ENCODE data around the gene CPSF4.
A peak's percentile ranks its signal among the peaks of the same experiment; 100 is the strongest.

The CPSF4 gene

GRCh38 chr7:99457050-99457649, 18.4 kb downstream of the CPSF4 start:
- POLR2A ChIA-PET = interaction anchor here (1.0 kb wide), 1 partner anchor 11 kb away, joined by 3 read pairs; no protein-coding TSS in a partner anchor
- DNase-seq (ENCODE audit: low read depth, low spot score) = no peak
- no peak for TF ChIP-seq CTCF (IDR thresholded peaks at IDR 0.05; ENCODE audit: insufficient read depth, low read length, missing control alignments)
- no peak overlapping the region for H3K4me3 ChIP-seq (ENCODE audit: low read depth, low read length)
- CTCF ChIA-PET = interaction anchor here (0.8 kb wide), 1 partner anchor 9 kb away, joined by 3 read pairs; no protein-coding TSS in a partner anchor

GRCh38 chr7:99457650-99458493, 19.1 kb downstream of the CPSF4 start:
- ChIA-PET CTCF (no interaction called here), POLR2A (no interaction called here)
- no peak for DNase-seq (ENCODE audit: low read depth, low spot score)
- H3K4me3 ChIP-seq (ENCODE audit: low read depth, low read length) = no peak overlapping the region
- TF ChIP-seq CTCF (IDR thresholded peaks at IDR 0.05; ENCODE audit: insufficient read depth, low read length, missing control alignments) = no peak

GRCh38 chr7:99459087-99459486, 20.3 kb downstream of the CPSF4 start:
- ChIA-PET CTCF (interaction anchor here (2.3 kb wide), 1 partner anchor 15 kb away, joined by 9 read pairs; no protein-coding TSS in a partner anchor), POLR2A (interaction anchor here (1.0 kb wide), 1 partner anchor 44 kb away, joined by 3 read pairs; no protein-coding TSS in a partner anchor)
- TF ChIP-seq CTCF (IDR thresholded peaks at IDR 0.05; ENCODE audit: insufficient read depth, low read length, missing control alignments) = no peak
- no peak overlapping the region for H3K4me3 ChIP-seq (ENCODE audit: low read depth, low read length)
- no peak for DNase-seq (ENCODE audit: low read depth, low spot score)

- H3K4me3 ChIP-seq (ENCODE audit: low read depth, low read length) = no peak overlapping the region
- ChIA-PET POLR2A (interaction anchor here (1.0 kb wide), 1 partner anchor 11 kb away, joined by 4 read pairs; no protein-coding TSS in a partner anchor), CTCF (interaction anchor here (2.3 kb wide), 1 partner anchor 17 kb away, joined by 9 read pairs; no protein-coding TSS in a partner anchor)
- no peak for DNase-seq (ENCODE audit: low read depth, low spot score)
- no peak for TF ChIP-seq CTCF (IDR thresholded peaks at IDR 0.05; ENCODE audit: insufficient read depth, low read length, missing control alignments)
These were observed 21.9 kb downstream of the CPSF4 start for GRCh38 chr7:99460651-99461050.

- ChIA-PET POLR2A (no interaction called here), CTCF (no interaction called here)
- TF ChIP-seq CTCF (IDR thresholded peaks at IDR 0.05; ENCODE audit: insufficient read depth, low read length, missing control alignments) = no peak
- no peak for DNase-seq (ENCODE audit: low read depth, low spot score)
- H3K4me3 ChIP-seq (ENCODE audit: low read depth, low read length) = no peak overlapping the region
These were observed 22.5 kb downstream of the CPSF4 start for GRCh38 chr7:99461221-99461620.

GRCh38 chr7:99465421-99465768, 26.7 kb downstream of the CPSF4 start:
- DNase-seq (ENCODE audit: low read depth, low spot score) = no peak
- no peak for TF ChIP-seq CTCF (IDR thresholded peaks at IDR 0.05; ENCODE audit: insufficient read depth, low read length, missing control alignments)
- CTCF ChIA-PET = interaction anchor here (0.9 to 1.1 kb wide), 2 partner anchors 8 to 10 kb away, joined by 3 to 5 read pairs; no protein-coding TSS in a partner anchor
- POLR2A ChIA-PET = interaction anchor here (1.2 kb wide), 1 partner anchor 9 kb away, joined by 4 read pairs; no protein-coding TSS in a partner anchor
- peak overlapping the region; percentile 89 for H3K4me3 ChIP-seq (ENCODE audit: low read depth, low read length)

Data from AG04449 (cell line).